Activated CD4-positive, CD25-positive, alpha-beta regulatory T cell treated with anti-CD3 and anti-CD28 coated beads, Interleukin-2, amount 50 U/mL, for 16 hours (primary cell): Measurements from ENCODE around the gene WNT7A.
"Not testable (repeated sequence)": the region's sequence is repeated elsewhere in the genome, so short reads cannot be mapped to it uniquely, and the experiment has no call there.

ENCODE experiments used
- DNase-seq: peaks from one replicate; pipeline ENCODE4 v3.0.0-alpha.2; 2020; ENCODE audit warnings: low read depth, low spot score

WNT7A gene

DNA sequence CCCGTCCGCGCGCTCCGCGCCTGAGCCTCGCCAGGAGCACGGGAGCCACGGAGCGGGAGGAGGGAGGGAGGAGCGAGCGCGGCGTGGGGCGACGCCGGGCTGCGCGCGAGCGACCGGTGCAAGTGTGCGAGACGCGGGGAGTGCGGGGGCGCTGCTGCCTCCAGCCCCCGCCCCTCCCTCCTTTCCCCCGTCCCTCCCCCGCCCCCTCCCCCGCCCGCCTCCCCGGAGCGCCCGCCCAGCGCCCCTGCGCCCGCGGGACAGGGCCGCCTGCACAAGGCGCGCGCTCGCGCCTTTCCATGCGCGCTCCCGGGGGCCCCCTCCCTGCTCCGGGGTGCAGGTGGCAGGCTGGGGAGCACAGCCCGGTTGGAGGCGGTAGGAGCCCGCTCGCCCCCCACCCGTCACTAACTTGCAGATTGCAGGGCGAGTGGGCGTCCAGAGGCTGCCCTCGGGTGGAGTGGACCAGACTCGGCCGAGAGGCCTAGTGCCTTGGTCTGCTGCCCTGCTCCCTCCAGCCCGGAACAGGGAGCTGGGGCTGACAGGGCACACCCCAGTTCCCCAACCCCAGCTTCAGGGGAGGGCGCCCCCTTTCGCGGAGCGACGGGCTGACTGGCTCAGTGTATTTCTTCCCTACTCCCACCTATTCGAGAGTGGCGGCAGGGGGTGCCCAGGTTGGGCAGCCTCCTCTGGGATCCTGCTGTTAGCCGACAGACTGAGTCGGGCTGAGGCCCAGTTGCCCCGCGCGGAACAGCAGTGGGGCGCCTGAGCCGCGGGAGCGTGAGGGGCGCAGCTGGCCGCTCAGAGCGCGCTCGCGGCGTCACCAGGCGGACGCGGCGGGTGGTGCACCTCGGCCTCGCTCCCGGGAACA is at the start of gene WNT7A:
TSS of gene WNT7A (minus strand) at position 126 of the 865 bp plus-strand sequence. CDS start 255 bp downstream, outside the sequence.
- no peak for DNase-seq

GRCh38 chr3:13928741-13929140 is 48.9 kb upstream of the WNT7A start:
- not testable (repeated sequence) for DNase-seq

GRCh38 chr3:13927295-13927694 is 47.4 kb upstream of the WNT7A start:
- no peak for DNase-seq

GRCh38 chr3:13916375-13916774 is 36.5 kb upstream of the WNT7A start:
- no peak for DNase-seq

- no peak for DNase-seq
These were observed 22.9 kb upstream of the WNT7A start for GRCh38 chr3:13902648-13903238.

GRCh38 chr3:13901935-13902584 is 22.2 kb upstream of the WNT7A start:
- DNase-seq, result no peak

- DNase-seq, result no peak
These were observed 18.5 kb upstream of the WNT7A start for GRCh38 chr3:13898346-13898745.

DNA sequence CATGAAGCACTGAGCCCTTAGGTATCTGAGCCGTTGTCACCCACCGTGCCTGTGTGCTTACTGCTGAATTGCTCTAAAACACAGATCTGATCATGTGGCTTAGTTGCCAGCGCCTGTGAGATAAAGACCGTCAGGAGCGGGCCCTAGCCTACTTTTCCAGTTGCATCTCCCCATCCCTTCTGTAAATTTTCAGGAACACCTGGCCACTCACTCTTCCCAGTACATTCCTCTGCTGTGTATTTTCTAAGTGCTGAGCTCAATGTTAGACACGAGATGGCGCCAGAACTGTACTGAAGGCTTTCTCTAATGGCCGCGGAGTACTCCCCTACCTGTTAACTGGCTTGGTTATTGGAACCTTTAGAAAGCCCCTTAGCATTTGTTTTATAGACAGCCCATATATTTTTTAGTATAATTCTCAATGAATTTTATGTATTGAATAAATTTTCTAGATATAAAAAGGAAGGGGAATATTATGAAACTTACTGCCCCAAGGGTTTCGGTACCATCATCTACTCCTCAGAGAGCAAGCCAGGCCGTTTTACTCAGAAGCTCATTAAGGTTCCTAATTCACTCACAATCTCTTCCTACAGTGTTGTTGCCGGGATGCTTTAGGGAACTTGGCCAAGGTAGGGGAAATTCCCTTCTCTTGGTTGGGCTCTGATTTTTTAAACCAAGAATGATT is 16.7 kb upstream of the WNT7A start:
- DNase-seq, result no peak

DNA sequence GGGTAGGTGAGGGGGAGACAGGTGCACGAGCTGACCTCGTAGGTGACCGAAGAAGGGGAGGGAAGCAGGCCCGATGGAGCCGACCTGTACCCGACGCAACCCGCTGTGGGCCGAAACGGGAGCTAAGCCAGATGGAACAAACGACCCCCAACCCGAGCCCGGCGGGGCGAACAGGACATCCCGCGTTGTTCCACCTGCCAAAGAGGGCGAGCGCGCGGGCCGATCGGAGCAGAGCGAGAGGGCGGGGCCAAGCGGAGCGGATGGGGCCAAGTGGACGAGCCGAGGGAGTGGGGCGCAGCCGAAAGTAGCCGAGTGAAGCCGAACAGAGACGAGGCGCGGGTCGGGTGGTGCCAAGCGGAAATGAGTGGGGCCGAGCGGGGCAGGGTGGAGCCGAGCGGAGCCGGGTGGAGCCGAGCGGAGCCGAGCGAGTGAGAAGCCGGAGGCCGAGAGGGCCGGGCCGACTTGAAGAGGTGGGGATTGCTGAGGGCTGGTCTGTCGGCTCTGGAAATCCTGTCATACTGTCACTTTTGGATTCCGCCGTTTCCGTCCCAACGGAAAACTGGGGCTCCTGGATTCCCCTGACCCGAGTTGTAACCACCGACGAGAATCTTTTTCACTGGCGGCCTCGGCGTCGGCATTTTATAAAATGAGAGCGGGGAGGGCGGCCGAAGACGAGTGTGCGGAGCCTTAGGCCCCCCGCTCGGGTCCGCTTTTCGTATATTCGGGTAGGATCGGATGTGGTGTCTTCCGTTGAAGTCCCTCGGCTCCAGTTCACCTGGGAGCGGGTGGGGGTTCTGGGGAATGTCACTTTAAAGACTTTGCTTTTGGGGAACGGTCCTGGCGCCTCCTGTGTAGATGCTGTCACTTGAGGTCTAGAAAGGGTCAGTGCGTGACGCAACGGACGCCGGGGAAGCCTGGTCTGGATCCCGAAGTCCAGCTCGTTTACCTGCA is 15.6 kb upstream of the WNT7A start:
- DNase-seq, result peak; percentile 82

DNA sequence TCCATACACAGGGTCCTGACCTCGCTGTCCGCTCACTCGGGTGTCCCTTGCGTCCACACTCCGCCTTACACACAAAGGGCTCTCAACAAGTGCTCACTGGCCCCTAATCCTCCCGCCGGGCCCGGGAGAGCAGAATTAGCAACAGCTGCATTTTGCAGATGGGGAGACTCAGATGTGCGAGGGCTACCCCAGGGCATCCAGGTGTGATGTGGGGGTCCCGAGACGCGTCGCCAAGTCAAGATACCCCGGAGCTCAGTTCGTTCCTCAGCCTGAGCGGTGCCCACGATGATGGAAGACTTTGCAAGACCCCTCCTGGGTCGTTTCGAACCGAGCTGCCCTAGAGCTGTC is 14.9 kb upstream of the WNT7A start:
- DNase-seq, result no peak

DNA sequence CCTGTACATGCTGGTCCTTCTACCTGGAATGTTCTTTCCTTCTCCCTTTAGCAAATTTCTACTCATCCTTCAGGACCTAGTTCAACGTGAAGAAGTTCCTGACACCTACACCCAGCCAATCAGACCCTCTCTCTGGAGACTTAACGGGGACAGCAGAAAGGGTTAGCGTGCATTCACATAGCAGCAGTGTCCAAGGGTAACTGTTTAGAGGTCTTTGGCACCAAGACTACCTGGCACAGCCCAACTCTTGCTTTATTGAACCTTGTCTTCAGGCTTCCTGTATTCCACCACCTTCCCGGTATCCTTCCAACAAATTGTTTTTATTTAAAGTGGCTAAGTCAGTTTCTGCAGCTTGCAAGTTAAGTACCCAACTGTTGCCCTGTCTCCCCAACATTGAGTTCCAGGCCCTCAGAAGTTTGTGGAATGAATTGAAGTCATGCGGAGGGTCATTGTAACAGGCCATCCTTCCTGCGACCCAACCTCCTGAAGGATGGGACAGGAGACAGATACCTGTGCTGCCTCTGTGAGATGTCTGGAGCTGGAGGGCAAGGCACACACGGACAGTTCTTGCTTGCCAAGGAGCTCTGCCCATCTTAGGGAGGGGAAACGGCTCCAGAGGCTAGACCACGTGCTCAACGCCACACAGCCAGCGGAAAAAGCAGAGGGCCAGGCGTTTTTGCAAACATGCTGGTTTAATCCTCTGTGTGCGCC is 14.4 kb upstream of the WNT7A start:
- DNase-seq, result no peak

DNA sequence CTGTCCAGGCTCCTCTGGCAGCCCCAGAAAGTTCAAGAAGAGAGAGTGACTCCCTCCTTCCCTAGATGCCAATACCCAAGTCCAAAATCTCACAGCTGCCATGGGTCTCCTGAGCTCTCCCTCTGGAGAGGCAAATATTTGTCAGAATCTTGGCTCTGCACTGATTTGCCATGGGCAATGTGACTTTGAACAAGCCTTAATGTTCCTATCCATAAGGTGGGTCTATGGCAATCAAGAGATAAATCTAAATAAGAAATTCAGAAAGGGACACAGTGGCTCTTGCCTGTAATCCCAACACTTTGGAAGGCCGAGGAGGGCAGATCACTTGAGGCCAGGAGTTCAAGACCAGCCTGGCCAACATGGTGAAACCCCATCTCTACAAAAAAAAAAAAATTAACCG is 12.4 kb upstream of the WNT7A start:
- no peak for DNase-seq

DNA sequence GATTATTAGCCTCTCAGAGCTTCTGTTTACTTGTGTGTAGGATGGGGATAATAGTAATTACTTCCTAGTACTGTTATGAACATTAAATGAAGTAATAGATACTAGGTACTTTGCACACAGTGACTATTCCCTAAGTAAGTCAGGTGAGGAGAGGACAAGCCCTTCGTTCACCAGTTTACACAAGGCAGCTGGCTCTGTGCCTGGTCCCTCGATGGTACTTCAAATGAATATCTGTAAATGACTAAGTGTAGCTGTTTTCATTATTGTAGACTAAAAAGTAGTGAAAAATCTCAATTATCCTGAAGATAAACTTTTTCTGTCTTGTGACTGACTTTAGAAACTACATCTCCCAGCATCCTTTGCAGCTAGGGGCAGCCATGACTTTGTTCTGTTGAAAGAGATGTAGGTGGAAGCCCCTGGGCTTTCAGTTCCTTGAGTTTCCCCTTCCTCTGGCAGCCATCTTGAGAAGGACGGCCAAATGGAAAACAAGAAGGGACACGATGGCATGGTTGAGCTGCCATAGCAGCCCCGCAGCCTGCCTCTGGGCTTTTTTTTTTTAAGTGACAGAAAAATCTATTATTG is 11.7 kb upstream of the WNT7A start:
- no peak for DNase-seq

GRCh38 chr3:13891017-13891392 is 11.1 kb upstream of the WNT7A start:
- DNase-seq, result no peak

- DNase-seq, result no peak
These were observed 10.6 kb upstream of the WNT7A start for GRCh38 chr3:13890377-13891016.

DNA sequence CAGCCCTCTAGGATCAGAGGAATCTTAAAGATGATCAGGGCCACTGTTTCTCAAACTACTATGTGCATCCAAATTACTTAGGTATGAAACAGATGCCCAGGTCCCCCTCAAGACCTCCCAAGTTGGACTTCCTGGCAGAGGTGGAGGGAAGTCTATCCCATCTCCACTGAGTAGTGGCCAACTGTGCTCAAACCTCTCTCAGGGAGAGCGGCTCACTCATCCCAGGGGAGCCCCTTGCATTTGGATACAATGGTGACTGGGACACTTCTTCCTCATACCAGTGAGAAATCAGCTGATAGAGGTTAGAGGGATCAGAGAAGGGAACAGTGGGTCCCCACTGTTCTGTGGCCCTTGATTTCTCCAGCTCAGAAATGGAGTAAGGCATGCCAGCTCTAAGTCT is 8.7 kb upstream of the WNT7A start:
- DNase-seq, result no peak

GRCh38 chr3:13887495-13888300 is 7.8 kb upstream of the WNT7A start:
- no peak for DNase-seq

- no peak for DNase-seq
These were observed 6.8 kb upstream of the WNT7A start for GRCh38 chr3:13886593-13887129.

- DNase-seq, result no peak
These were observed 5.8 kb upstream of the WNT7A start for GRCh38 chr3:13885704-13886010.
